Measurements from ENCODE around the gene HOXA3.

The HOXA3 gene

GRCh38 chr7:27116962-27117886, 35.2 kb downstream of the HOXA3 start:
- DNase-seq (ENCODE audit: low read depth in 1 of 2, low spot score in 1 of 2): no peak

- no peak for DNase-seq (ENCODE audit: low read depth in 1 of 2, low spot score in 1 of 2)
Measured at GRCh38 chr7:27116031-27116961, 36.1 kb downstream of the HOXA3 start.

GRCh38 chr7:27115221-27116026, 37.0 kb downstream of the HOXA3 start:
- no peak for DNase-seq (ENCODE audit: low read depth in 1 of 2, low spot score in 1 of 2)

GRCh38 chr7:27114881-27115220, 37.5 kb downstream of the HOXA3 start:
- no peak for DNase-seq (ENCODE audit: low read depth in 1 of 2, low spot score in 1 of 2)

GRCh38 chr7:27113991-27114769, 38.2 kb downstream of the HOXA3 start:
- DNase-seq (ENCODE audit: low read depth in 1 of 2, low spot score in 1 of 2): no peak

- DNase-seq (ENCODE audit: low read depth in 1 of 2, low spot score in 1 of 2): no peak
Measured at GRCh38 chr7:27112955-27113949, 39.1 kb downstream of the HOXA3 start.

GRCh38 chr7:27112361-27112760, 40.0 kb downstream of the HOXA3 start:
- no peak for DNase-seq (ENCODE audit: low read depth in 1 of 2, low spot score in 1 of 2)

- no peak for DNase-seq (ENCODE audit: low read depth in 1 of 2, low spot score in 1 of 2)
Measured at GRCh38 chr7:27111751-27112277, 40.6 kb downstream of the HOXA3 start.

GRCh38 chr7:27111042-27111750, 41.2 kb downstream of the HOXA3 start:
- DNase-seq (ENCODE audit: low read depth in 1 of 2, low spot score in 1 of 2): no peak

- no peak for DNase-seq (ENCODE audit: low read depth in 1 of 2, low spot score in 1 of 2)
Measured at GRCh38 chr7:27110186-27111031, 42.0 kb downstream of the HOXA3 start.

- DNase-seq (ENCODE audit: low read depth in 1 of 2, low spot score in 1 of 2): no peak
Measured at GRCh38 chr7:27109466-27110185, 42.8 kb downstream of the HOXA3 start.

- no peak for DNase-seq (ENCODE audit: low read depth in 1 of 2, low spot score in 1 of 2)
Measured at GRCh38 chr7:27108390-27109127, 43.8 kb downstream of the HOXA3 start.

GRCh38 chr7:27107391-27108381, 44.7 kb downstream of the HOXA3 start:
- no peak for DNase-seq (ENCODE audit: low read depth in 1 of 2, low spot score in 1 of 2)

- no peak for DNase-seq (ENCODE audit: low read depth in 1 of 2, low spot score in 1 of 2)
Measured at GRCh38 chr7:27106901-27107240, 45.5 kb downstream of the HOXA3 start.
